GM21447 (cell line): ENCODE results near the gene HOMER1.
A peak's percentile ranks its signal among the peaks of the same experiment; 100 is the strongest.
"Not testable (repeated sequence)": the region's sequence is repeated elsewhere in the genome, so short reads cannot be mapped to it uniquely, and the experiment has no call there.

Source experiments
- ATAC-seq: cut with Tn5 transposase; IDR thresholded peaks from one replicate; pipeline ENCODE4 v1.9.1; 2021; ENCODE audit not compliant: unreplicated experiment

Gene HOMER1

DNA sequence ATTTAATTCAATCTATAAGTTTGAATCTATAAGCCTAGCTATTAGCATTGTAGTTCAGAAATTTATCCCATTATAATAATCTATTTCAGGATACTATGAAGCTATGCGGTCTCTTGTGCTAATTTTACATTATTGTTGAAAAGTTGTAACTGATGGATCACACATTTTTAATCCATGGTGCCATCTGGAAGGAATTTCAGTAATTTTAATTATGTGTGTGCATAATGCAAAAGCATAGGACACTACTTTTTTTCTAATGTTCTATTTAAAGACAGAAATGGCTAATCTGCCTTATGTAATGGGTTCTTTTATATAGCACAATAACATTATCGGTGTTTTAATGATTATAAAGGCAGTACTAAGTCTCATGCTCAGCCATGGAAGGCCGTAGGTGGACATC is 90.6 kb downstream of the HOMER1 start:
- no peak for ATAC-seq

DNA sequence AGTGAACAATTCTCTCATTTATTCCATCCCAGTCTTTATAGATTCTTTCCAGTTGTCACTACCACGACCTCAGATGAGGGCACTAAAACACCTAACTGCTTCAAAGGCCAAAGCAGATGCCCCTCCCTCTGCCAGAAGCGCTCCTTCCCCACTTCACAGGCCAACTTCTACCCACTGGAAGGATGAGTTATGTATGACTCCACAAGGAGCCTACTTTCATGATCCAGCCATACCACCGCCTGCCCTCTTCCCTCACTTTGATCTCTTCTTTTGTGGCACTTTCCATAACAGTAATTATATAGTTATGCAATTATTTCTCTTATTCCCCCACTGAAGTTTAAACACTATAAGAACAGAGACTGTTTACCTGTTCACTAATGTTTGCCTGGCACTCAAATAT is 93.7 kb downstream of the HOMER1 start:
- no peak for ATAC-seq

DNA sequence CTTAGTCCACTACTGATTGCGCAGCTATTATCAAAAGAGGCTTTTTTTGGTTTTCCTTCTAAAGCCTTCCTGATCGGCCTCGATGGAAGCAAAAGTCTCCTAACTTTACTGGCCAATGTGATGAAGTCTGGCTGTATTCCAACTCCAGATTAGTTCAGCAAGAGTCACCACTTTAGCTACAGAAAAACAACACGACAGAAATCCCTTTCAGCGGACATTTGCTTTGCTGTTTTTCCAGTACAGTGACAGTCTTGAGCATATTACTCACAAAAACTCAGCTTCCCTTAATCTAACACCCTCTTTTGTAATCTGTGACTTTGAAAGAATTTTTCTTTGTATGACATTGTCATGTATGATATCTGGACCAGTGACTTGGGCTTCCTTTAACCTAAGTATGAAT is 95.7 kb downstream of the HOMER1 start:
- no peak for ATAC-seq

DNA sequence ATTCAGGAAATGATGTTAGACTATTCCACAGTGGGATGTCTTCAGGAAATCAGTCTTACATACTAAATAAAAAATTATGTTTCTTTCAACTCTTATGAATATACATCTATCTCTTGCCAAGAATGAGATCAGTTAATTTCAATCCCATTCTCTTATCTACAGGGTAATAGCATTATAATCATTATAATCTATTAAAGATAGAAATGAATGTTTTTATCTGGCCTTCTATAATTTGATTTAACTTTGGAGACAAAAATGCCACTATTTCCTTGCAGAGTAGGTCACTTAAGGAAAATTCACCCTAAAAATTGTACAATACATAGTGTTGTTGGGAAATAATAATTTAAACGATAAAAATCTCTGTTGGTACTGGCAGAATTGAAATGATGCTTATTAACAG is 96.4 kb downstream of the HOMER1 start:
- ATAC-seq: no peak

DNA sequence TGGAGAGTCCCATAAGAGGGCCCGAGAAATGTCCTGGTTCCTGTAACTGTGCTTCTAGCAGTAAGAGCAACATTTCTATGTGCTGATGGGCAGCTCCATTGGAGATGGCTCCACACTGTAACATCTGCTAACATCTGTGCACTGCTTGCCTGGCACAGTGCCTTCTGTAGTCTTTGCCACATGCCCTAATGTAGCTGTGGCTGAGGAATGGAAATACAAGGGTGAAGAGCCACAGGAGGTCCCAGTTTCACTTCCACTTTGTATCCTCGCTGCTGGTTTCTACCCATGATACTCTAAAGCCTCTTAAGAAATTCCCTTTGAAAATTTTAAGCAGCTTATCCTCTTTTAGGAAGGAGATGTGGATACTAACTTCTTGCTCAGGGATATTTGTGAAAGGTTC is 97.4 kb downstream of the HOMER1 start:
- ATAC-seq: peak; percentile 98

DNA sequence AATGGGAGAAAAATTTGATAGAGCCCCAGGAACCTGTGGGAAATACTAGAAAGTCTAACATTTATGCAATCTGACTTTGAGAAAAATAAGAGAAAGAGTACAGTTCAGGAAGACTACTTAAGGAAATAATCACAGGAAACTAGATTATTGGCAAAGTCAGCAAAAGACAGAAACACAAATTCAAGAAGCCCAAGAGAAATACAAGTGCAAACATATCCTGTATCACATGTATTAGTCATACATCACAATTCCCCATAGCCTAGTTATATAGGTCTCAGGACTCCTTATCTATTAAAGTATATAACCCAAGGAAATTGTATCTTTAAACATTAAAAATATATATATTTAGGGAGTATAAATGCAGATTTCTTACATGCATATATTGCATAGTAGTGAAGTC is 100.8 kb downstream of the HOMER1 start:
- ATAC-seq: no peak

DNA sequence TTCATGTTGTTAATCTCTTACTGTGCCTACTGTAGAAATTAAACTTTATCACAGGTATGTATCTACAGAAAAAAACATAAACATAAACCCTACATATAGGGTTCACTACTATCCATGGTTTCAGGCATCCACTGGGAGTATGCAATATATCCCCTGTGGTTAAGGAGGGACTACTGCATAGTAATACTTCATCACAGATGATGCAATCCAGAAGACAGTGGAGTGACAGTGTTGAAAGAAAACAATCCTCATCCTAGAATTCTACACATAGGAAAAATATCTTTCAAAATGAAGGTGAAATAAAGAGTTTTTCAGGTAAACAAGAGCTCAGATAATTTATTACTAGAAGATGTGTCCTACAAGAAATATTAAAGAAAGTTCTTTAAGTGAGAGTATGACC is 105.9 kb downstream of the HOMER1 start:
- ATAC-seq: no peak

DNA sequence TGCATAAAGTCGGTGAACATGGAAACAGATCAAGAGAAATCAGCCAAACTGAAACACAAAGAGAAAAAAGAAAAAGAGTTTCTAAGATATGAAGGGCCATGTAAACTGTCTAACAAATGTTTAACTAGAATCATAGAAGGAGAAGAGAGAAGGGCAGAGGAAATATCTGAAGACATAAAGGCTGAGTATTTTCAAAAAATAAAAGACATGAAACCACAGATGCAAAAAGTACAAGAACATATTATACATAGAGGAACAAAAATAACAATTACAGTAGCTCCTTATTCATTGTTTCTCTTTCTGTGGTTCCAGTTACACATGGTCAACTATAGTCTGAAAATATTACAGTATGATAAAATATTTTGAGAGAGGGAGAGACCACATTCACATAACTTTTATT is 106.3 kb downstream of the HOMER1 start:
- no peak for ATAC-seq

DNA sequence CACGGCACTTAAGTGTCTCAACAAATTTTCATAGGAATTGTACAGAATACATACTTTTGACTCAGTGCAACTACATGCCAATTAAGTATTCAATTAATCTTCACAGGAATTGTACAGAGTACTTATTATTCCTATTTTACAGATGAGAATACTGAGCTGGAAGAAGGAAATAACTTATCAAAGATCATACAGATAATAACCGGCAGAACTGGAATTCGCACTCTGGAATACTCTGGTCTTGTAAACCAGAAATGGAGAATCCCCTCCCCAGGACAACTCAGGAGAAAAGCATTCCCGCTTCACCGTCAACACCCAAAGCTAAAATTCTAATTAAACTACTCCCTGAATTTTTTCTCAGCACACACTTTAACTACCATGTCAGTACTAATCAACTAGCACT is 112.7 kb downstream of the HOMER1 start:
- no peak for ATAC-seq

DNA sequence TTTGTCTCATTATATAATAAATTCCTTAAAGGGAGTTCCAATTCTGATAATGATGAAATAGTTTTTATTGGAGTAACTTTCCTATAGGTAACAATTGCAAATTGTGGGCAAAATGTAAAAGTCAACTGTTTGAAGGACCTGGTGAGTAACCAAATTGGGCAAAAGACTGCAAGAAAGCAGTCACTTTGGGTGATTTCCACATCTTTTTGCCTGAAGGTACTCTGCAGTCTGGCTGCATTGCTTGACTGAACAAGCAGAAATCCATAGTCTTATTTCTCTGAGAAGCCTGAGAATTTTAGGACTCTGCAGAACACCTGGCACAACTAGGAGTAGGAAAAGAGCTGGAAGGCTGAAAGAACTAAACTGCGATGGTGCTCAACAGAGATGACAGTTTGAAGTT is 114.9 kb downstream of the HOMER1 start:
- no peak for ATAC-seq

DNA sequence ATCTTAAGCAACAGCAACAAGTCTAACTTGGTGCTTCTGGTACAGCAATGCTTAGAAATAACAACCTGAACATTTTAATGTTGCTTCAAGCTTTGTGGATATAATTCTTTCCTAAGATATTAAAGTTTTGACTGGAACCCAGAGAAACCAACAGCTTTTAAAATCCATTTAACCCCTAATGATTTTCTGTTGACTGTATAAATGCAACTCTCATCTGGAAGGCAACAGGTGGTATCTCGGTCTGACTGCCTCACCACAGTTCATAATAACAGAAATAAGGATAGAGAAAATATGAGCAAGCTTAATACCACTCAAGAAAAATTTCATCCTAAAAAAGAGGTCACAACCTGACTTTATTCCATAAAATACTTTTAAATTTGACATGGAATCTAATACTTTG is 116.9 kb downstream of the HOMER1 start:
- ATAC-seq: no peak

DNA sequence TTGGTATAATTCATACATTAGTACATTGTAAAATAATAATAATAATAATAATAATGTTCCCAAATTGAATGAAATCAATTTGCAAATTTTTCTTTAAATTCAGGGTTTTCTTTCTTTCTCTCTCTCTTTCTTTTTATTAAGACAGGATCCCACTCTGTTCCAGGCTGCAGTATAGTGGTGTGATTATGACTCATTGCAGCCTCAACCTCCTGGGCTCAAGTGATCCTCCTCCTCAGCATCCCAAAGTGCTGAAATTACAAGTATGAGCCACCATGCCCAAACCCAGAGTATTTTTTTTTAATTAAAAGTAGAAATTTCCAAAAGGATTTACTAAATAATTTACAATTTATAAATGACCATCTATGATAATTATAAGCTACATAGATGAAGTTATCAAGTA is 117.7 kb downstream of the HOMER1 start:
- ATAC-seq: no peak

DNA sequence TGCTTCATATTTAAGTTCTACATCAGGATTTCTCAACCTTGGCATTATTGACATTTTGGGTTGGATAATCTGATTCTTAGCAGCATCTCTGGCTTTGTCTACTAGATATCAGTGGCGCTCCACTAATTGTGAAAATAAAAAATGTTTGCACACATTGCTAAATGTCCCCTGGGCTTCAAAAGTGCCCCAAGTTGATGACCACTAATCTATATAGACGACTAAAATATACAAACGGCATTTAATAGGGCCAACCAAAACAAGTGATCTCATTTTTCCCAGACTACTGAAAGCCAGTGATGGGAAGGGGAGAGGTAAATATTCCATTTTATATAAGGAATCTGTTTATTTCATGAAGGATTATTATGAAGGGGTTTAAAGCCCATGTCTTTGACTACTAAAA is 118.6 kb downstream of the HOMER1 start:
- ATAC-seq: no peak

DNA sequence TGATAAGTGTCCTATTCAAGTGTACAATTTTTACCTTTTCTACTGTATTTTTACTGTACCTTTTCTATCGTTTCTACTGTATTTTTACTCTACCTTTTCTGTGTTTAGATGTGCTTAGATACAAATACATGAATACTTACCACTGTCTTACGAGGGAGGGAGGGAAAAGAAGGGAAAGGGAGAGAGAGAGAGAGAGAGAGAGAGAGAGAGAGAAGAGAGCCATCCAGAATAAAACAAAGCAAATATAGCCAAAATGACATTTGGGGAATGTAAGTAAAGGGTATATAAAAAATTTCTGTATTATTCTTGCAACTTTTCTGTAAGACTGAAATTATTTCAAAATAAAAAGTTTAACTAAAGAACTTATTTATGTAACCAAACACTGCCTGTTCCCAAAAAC is 121.2 kb downstream of the HOMER1 start:
- no peak for ATAC-seq

DNA sequence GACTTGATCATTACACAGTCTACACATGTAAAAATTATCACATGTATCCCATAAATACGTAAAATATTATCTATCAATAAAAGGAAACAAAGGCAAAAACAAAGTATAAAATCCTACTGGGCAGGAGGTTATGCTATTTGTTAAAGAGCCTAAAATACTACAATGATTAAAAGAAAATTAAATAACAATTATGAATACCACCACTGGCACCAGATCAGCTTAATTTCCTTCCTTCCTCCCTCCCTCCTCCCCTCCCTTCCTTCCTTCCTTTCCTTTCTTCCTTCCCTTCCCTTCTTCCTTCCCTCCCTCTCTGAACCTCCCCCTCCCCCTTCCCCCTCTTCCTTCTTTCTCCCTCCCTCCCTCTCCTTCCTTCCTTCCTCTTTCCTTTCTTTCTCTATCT is 127.3 kb downstream of the HOMER1 start:
- no peak for ATAC-seq

DNA sequence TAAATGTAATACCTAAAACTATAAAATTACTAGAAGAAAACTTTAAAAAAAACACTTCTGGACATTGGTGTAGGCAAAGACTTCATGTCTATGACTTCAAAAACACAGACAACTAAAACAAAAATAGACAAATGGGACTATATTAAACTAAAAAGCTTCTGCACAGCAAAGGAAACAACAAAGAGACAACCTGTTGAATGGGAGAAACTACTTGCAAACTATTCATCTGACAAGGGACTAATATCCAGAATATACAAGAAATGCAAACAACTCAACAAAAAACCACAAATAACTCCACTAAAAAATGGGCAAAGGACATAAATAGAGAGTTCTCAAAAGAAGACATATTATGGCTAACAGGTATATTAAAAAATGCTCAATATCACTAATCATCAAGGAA is 128.8 kb downstream of the HOMER1 start:
- not testable (repeated sequence) for ATAC-seq

DNA sequence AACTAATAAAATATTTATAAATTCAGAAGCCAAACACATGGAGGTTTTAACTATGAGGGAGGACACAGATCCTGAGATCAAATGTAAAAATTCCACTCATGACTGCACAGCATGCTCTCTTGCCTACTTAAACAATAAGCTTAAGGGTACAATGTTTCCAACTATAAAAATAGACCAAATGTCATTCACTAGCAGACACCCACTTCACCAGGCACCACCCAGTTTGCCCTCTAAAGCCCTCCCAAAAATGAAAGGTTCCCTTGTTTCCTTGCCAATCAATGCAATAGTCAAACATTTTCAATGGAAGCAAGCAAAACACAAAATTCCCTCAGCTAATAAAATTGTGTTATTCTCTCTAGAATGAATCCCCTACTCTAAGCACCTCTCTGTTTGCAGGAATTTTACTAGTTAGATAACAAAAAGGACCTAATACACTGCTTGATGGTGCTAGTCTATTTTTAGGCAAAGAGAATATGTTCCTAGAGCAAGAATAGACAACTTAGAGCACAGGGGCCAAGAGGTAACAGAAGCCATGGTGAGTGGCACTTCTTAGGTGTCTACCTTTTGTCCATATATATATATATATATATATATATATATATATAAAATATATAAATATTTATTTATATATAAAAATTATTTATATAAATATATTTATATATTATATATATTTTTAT is 135.3 kb downstream of the HOMER1 start:
- ATAC-seq: no peak

DNA sequence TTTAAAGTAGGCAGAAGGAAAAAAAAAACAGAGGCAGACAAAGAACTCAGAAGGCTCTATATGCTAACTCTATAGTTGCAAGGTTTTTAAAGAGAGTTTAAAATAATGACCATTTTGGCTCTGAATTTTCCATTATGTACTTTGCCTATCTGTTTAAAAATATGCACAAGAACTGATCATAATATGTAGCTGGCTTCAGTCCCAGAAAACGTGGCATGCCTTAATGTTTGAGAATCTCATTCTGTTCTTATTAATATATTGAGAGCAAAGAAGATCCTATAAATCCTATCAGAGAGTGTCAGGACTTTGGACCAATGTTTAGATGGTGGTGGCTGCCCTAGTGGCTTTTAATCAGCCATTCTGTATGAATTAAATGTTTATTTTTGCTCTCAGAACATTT is 156.5 kb downstream of the HOMER1 start:
- no peak for ATAC-seq

DNA sequence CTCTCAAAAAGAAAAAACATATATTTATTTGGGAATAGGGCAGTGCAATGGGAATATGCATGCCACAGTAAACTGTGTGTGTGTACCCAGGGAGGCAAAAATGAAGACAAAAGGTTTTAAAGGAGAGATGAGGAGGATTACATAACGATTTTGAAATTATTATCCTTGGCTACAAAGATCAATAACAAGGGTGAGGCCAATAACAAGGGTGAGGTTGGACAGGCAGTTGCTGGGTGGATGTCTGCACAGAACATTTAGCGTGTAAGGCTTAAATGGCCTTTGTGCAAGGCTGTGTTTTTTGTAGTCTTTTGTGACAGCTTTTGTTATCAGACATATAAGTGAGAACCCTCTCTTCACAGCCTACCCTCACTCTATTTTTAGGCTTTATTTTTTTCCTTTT is 164.1 kb downstream of the HOMER1 start:
- no peak for ATAC-seq

DNA sequence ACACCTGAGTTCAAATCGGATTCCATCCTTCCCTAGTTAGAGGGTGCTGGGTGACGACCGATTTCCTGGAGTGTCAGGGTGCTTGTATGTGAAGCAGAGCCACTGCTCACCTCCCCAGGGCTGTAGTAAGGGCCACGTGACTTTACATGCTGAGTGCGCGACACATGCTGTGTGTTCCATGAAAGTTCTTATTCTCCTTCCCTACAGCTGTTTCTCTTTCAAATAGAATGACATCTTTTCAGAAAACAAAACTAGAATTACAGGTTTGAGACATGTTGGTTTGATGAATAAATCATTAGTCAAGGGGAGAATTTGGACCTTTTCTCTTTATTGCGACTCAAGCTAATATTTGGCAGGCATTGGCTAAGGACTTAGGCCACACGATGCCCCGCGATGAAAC is 164.9 kb downstream of the HOMER1 start:
- ATAC-seq: no peak

DNA sequence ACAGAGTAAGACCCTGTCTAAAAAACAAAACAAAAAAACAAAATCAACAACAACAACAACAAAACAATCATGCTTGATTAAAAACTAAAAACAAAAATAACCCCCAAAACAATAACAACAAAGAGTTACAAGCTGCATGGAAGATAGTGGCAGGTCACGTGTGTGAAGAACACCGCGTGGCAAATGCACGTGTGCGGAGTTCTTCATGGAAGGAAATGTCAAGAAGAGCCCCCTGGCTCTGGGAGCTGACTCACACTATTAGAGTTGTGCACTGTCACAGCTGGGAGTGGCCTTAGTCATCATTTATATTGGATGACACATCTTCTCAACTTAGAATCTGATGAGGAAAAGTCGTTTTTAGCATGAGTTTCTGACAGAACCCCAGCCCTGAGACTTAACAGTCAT is 167.5 kb downstream of the HOMER1 start:
- no peak for ATAC-seq

DNA sequence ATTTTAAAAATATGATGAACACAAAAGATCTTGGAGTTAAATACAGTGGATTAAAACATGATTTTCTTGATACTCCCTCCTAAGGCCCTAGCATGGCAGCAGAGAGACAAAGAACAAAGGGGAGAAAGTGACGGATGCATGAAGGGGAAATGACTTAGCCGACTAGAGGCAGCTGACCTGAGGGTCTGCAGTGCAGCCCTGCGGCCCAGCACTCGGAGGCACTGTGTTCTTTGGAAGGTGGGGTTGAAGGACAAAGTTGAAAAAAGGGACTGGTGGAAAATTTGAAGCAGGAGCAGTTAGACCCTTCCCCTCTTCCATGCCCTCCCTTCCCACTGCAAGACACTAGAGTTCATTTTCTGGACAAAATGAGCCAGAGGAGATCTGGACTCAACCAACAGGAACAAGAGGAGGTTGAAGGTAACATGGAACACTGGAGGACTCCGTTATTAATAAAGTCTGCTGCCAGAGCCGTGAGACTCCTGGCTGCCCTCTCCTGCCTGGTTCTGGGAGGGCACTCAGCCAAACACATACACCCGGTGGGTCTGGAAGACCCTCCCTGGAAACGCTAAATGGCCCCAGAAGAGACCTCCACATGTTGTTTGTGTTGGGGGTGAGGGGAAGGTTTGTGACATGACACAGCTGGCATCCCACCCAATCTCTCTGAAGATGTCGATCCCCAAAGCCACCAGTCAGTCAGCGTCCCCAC is 179.9 kb downstream of the HOMER1 start:
- ATAC-seq: no peak

DNA sequence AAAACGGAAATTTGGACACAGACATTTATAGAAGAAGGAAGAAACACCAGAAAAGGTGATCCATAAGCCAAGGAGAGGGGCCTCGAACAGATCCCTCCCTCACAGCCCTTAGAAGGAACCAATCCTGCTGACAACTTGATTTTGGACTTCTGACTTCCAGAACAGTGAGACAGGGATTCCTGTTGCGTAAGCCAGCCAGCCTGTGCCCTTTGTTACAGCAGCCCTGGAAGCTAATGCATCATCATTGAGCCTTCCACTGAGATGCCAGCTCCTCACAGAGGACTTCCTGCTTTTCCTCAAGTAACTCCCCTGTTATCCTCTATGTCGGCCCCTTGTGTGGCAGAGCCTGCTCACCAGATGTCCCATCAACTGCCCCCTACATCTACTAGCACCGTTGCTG is 183.9 kb downstream of the HOMER1 start:
- no peak for ATAC-seq
